Lung (tissue), 12 donors: ENCODE measurements around the gene KRT3. TPM values are rescaled to one million over a fixed set of nuclear protein-coding genes. Genes with fewer than 3 reads are reported as not detected.
"Not testable (repeated sequence)": the region's sequence is repeated elsewhere in the genome, so short reads cannot be mapped to it uniquely, and the experiment has no call there.

ENCODE experiments used
- ATAC-seq: fragments of 200-7000 bp; cut with Tn5 transposase; one replicate; pipeline ENCODE4 v1.9.1; 2020; ENCODE audit warnings: moderate number of reproducible peaks; ENCODE audit not compliant: insufficient read depth, low FRiP score
- DNase-seq, 3 donors: peaks; one replicate each; pipeline ENCODE4 v3.0.0-alpha.2; 2013 to 2017
- H3K27ac ChIP-seq, 2 donors: one replicate each; pipeline ENCODE4 v1.5.1; 2013; ENCODE audit warnings: mild to moderate bottlenecking in 2 of 2, moderate library complexity in 2 of 2, control low read depth in 1 of 2, inconsistent platforms in 1 of 2, low read depth in 1 of 2, low read length in 1 of 2
- H3K27me3 ChIP-seq, 3 donors: one replicate each; pipeline ENCODE4 v1.5.1; 2013; ENCODE audit warnings: low read length in 2 of 3; ENCODE audit not compliant: control insufficient read depth in 3 of 3, insufficient read depth in 3 of 3
- H3K36me3 ChIP-seq, 4 donors: one replicate each; pipeline ENCODE4 v1.5.1; 2013; ENCODE audit warnings: low read length in 4 of 4, mild to moderate bottlenecking in 1 of 4, moderate library complexity in 1 of 4; ENCODE audit not compliant: control insufficient read depth in 4 of 4, insufficient read depth in 4 of 4
- H3K4me1 ChIP-seq, 5 donors: one replicate each; pipeline ENCODE4 v1.5.1; 2013; ENCODE audit warnings: low read length in 5 of 5, mild to moderate bottlenecking in 2 of 5, moderate library complexity in 1 of 5; ENCODE audit not compliant: control insufficient read depth in 5 of 5, insufficient read depth in 5 of 5
- H3K4me3 ChIP-seq: one replicate; pipeline ENCODE4 v1.5.1; 2013; ENCODE audit warnings: mild to moderate bottlenecking, control low read depth, moderate library complexity
- H3K9ac ChIP-seq, 2 donors: one replicate each; pipeline ENCODE4 v1.5.1; 2013; ENCODE audit warnings: low read length in 2 of 2, control low read depth in 1 of 2; ENCODE audit not compliant: insufficient read depth in 1 of 2
- H3K9me3 ChIP-seq, 4 donors: one replicate each; pipeline ENCODE4 v1.5.1; 2013; ENCODE audit warnings: low read length in 3 of 4, mild to moderate bottlenecking in 1 of 4, moderate library complexity in 1 of 4; ENCODE audit not compliant: control insufficient read depth in 4 of 4, insufficient read depth in 3 of 4
- CTCF ChIP-seq: IDR thresholded peaks from 2 replicates; pipeline ENCODE4 v1.5.1; 2012; ENCODE audit warnings: mild to moderate bottlenecking; ENCODE audit errors: control extremely low read depth, extremely low read depth
- WGBS, 2 donors: extraction: QIAGEN DNeasy Blood & Tissue Kit; methylation state at CpG; one replicate each; pipeline ENCODE4 v1.1.7; 2013; 5-methylcytosine and 5-hydroxymethylcytosine counted together
- polyA plus RNA-seq, 2 donors: library from polyadenylated mRNA; stranded (reverse); fragments of 200-250 nt; gene quantifications; one replicate each; pipeline ENCODE4 v1.2.1, GENCODE V29; 2013
- total RNA-seq, 2 donors: library from RNA; depleted of rRNA in 1 of 2; stranded (reverse); fragments of >200 nt in 1 of 2; gene quantifications; one replicate each; pipeline ENCODE4 v1.2.1, GENCODE V29; 2014 to 2021
- donor health status: control.
- donor health status: control.
- donor health status: Bipolar disorder and iron deficiency.
- donor health status: healthy.
- donor health status: DM: yes; HTN: yes; CAD: no.

The KRT3 gene
- total and polyA plus RNA-seq, 4 donors: not detected

DNA sequence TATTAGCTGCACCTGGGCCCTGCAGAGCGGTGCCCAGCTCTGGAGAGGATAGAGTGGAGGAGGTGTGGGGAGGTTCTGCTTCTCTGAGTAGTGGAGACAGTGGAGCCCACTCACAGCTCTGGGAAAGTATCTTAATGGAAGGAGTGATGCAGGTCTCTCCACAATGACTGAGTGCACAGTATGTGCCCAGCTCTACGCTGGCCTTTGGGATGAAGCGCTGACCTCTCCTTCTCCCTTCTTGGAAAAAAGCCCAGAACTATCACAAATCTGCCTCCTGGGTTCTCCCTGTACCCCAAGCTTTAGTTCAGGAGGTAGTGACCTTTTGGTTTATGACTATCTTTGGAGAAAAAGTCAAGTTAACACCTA lies 495 bp upstream of the KRT3 start:
- Histone ChIP-seq H3K4me3 (no peak overlapping the region), H3K36me3 (no peaks in the 10 kb centered on the region), H3K9ac (no peak overlapping the region), H3K9me3 (no peaks in the 10 kb centered on the region), H3K4me1 (peaks cover 0 to 8% (median 0%) of the 10 kb centered on the region in 5 donors), H3K27me3 (peaks cover 0 to 17% (median 6%) of the 10 kb centered on the region in 3 donors), H3K27ac (no peak overlapping the region)
- WGBS, 2 donors: 96 to 98% methylated on average over 3 of the region's 3 CpGs
- no peak for TF ChIP-seq CTCF
- ATAC-seq (no peak), DNase-seq (no peak)

GRCh38 chr12:52795332-52795674 lies 614 bp downstream of the KRT3 start:
- ATAC-seq, H3K4me1 ChIP-seq, DNase-seq, H3K9ac ChIP-seq, H3K9me3 ChIP-seq, H3K36me3 ChIP-seq, H3K4me3 ChIP-seq, H3K27ac ChIP-seq: not testable (repeated sequence)
- peaks cover 0 to 28% (median 14%) of the 10 kb centered on the region in 3 donors for H3K27me3 ChIP-seq
- WGBS, 2 donors: 92 to 100% methylated on average over 2 of the region's 2 CpGs

GRCh38 chr12:52794479-52795331 lies 1.2 kb downstream of the KRT3 start:
- ATAC-seq (no peak), DNase-seq (no peak)
- Histone ChIP-seq H3K27ac (no peak overlapping the region), H3K36me3 (no peaks in the 10 kb centered on the region), H3K4me3 (no peak overlapping the region), H3K9me3 (no peaks in the 10 kb centered on the region), H3K4me1 (peaks cover 0 to 5% (median 0%) of the 10 kb centered on the region in 5 donors), H3K9ac (no peak overlapping the region), H3K27me3 (peaks cover 0 to 33% (median 16%) of the 10 kb centered on the region in 3 donors)
- WGBS, 2 donors: 79 to 86% methylated on average over 5 of the region's 5 CpGs
- no peak for TF ChIP-seq CTCF

DNA sequence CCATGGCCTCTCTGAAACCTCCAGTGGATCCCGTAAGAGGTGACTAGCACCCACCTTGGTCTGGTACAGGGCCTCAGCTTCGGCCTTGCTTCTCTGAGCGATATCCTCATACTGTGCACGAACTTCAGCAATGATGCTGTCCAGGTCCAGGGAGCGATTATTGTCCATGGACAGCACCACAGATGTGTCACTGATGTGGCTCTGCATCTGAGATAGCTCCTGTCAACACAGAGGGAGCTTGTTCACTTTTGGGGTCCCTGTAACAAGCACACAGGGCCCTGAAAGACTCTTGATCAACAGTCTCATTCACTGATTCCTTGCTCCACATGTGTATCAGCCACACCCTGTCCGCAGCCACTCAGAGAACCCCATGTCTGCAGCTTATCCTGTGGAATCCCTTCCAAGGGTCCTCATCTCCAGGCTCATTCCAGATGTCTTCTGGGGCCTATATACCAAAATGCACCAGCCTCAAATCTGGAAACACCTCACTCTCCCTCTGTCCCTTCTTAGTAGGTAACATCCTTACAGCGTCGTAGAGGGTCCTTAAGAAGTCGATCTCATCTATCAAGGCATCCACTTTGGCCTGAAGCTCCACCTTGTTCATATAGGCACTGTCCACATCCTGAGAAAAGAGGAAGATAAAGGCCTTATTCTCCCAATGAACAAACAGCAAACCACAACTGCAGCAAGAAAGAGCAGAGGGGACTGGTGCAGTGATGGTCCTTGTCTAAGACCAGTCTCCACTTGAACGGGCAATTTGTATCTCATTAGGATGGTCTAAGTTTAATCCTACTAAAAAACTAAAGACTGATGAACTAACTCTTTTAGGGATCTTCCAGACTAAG lies 3.5 kb downstream of the KRT3 start:
- no peak for DNase-seq
- Histone ChIP-seq H3K36me3 (no peaks in the 10 kb centered on the region), H3K27me3 (peaks cover 0 to 37% (median 21%) of the 10 kb centered on the region in 3 donors), H3K9me3 (no peaks in the 10 kb centered on the region), H3K4me3 (no peak overlapping the region), H3K9ac (no peak overlapping the region), H3K27ac (no peak overlapping the region), H3K4me1 (peaks cover 0 to 3% (median 0%) of the 10 kb centered on the region in 5 donors)
- no peak for TF ChIP-seq CTCF
- no peak for ATAC-seq
- WGBS, 2 donors: 84 to 85% methylated on average over 10 of the region's 10 CpGs
